CD4-positive, alpha-beta T cell (primary cell): ENCODE data around the gene UBE2L6. TPM values are rescaled to one million over a fixed set of nuclear protein-coding genes. Genes with fewer than 3 reads are reported as not detected.

Experiments used
- ATAC-seq: fragments of 200-7000 bp; cut with Tn5 transposase; one replicate; pipeline ENCODE4 v1.10.0; 2022; ENCODE audit warnings: mild to moderate bottlenecking; ENCODE audit not compliant: poor library complexity
- CTCF ChIA-PET: fragments of 350-600 bp; sonication (Branson Sonifier 250); formaldehyde crosslinking; loops from one replicate; lab custom pipeline; 2021; ENCODE audit warnings: antibody characterized with exemption, inconsistent platforms; lab: Charles Lee
- POLR2A ChIA-PET: fragments of 350-600 bp; sonication (Branson Sonifier 250); formaldehyde crosslinking; loops from one replicate; lab custom pipeline; 2021; ENCODE audit warnings: antibody characterized with exemption, inconsistent platforms; lab: Charles Lee
- DNase-seq, 14 experiments: peaks; one replicate each; pipeline ENCODE4 v3.0.0-alpha.2; 2013 to 2020; ENCODE audit warnings: mixed read lengths in 2 of 14
- H3K27ac ChIP-seq, 2 donors: one replicate each; pipeline versions ENCODE4 v1.5.1 to v1.7.0; 2013; ENCODE audit warnings: low read length in 2 of 2, low read depth in 1 of 2, mild to moderate bottlenecking in 1 of 2
- H3K27me3 ChIP-seq, 2 experiments: 1 replicate in 1 of 2; 2 replicates in 1 of 2; pipeline versions ENCODE4 v1.6.1 to v1.7.0; 2013; ENCODE audit warnings: low read length in 2 of 2, control low read depth in 1 of 2, mild to moderate bottlenecking in 1 of 2, moderate library complexity in 1 of 2; ENCODE audit not compliant: insufficient read depth in 2 of 2, control insufficient read depth in 1 of 2
- H3K36me3 ChIP-seq: one replicate; pipeline ENCODE4 v1.6.1; 2013; ENCODE audit warnings: low read length, control low read depth; ENCODE audit not compliant: insufficient read depth
- H3K4me1 ChIP-seq: one replicate; pipeline ENCODE4 v1.6.1; 2013; ENCODE audit warnings: low read length, control low read depth; ENCODE audit not compliant: insufficient read depth
- H3K4me3 ChIP-seq: one replicate; pipeline ENCODE4 v1.5.1; 2013; ENCODE audit warnings: mild to moderate bottlenecking, low read length, moderate library complexity
- H3K9me3 ChIP-seq, 2 experiments: 1 replicate in 1 of 2; 2 replicates in 1 of 2; pipeline versions ENCODE4 v1.6.1 to v1.7.0; 2013; ENCODE audit warnings: low read length in 2 of 2, mild to moderate bottlenecking in 2 of 2, control low read depth in 1 of 2, moderate library complexity in 1 of 2; ENCODE audit not compliant: control insufficient read depth in 1 of 2, insufficient read depth in 1 of 2
- H3K27ac Mint-ChIP-seq: one replicate; pipeline ENCODE4 v1.8.0; 2020; ENCODE audit warnings: mixed read lengths
- H3K27me3 Mint-ChIP-seq: one replicate; pipeline ENCODE4 v1.8.0; 2021; ENCODE audit warnings: mixed read lengths
- H3K36me3 Mint-ChIP-seq: one replicate; pipeline ENCODE4 v1.8.0; 2021; ENCODE audit warnings: low read depth, mixed read lengths
- H3K4me1 Mint-ChIP-seq: one replicate; pipeline ENCODE4 v1.8.0; 2021; ENCODE audit warnings: low read depth, mixed read lengths
- H3K4me3 Mint-ChIP-seq: one replicate; pipeline ENCODE4 v1.8.0; 2020; ENCODE audit warnings: mild to moderate bottlenecking, mixed read lengths
- H3K9me3 Mint-ChIP-seq: one replicate; pipeline ENCODE4 v1.8.0; 2020; ENCODE audit warnings: mixed read lengths
- CTCF ChIP-seq: fragments of 200-600 bp; IDR thresholded peaks from one replicate; pipeline ENCODE4 v1.8.0; 2022; ENCODE audit warnings: antibody characterized with exemption, mild to moderate bottlenecking
- intact Hi-C, 2 experiments: fragments of 100-400 bp; cut with DNase I in 1 of 2; cut with micrococcal nuclease in 1 of 2; formaldehyde crosslinking; loops; one replicate each; pipeline versions ENCODE4 v1.15.1 to v1.9.0; 2023 to 2025; cut with DNase I, micrococcal nuclease
- total RNA-seq, 174 experiments: library from RNA in 2 of 174; stranded (reverse) in 2 of 174; gene quantifications; one replicate each; pipeline ENCODE4 v1.2.3 and lab custom pipeline; 2021 to 2026

The UBE2L6 gene
- total RNA-seq, 2 experiments from 2014 or later = 35.0 to 36.2 TPM

GRCh38 chr11:57566005-57566904 is 1.2 kb downstream of the UBE2L6 start:
- ATAC-seq = peak; percentile 37
- H3K27ac Mint-ChIP-seq = peak overlapping the region; percentile 92
- Histone ChIP-seq H3K4me3 (peak overlapping the region; percentile 95), H3K36me3 (peaks cover 14% of the 10 kb centered on the region), H3K27me3 (no peaks in the 10 kb centered on the region), H3K27ac (peak overlapping the region; percentile 80 to 82), H3K9me3 (no peaks in the 10 kb centered on the region), H3K4me1 (peaks cover 41% of the 10 kb centered on the region)
- peak in 6 of 14 experiments; percentile 20 to 79 (median 54) for DNase-seq
- CTCF ChIA-PET = interaction anchor here (1.2 to 2.5 kb wide), 2 partner anchors 35 to 86 kb away, joined by 3 to 14 read pairs; partner anchors contain the start of gene TIMM10
- POLR2A ChIA-PET = interaction anchor here (2.2 to 3.5 kb wide), 3 partner anchors 74 to 100 kb away, joined by 10 to 34 read pairs (median 13); no protein-coding TSS in a partner anchor
- no peak for TF ChIP-seq CTCF
- intact Hi-C loops = loop anchor here (2.0 to 10.0 kb wide), 5 partner anchors 35 to 1571 kb away; partner anchors contain the start of gene TIMM10 (in 2 of the 2)
- H3K27me3 Mint-ChIP-seq = no peaks in the 10 kb centered on the region
- H3K4me1 Mint-ChIP-seq = peaks cover 59% of the 10 kb centered on the region
- peak overlapping the region; percentile 96 for H3K4me3 Mint-ChIP-seq
- peaks cover 39% of the 10 kb centered on the region for H3K36me3 Mint-ChIP-seq
- no peaks in the 10 kb centered on the region for H3K9me3 Mint-ChIP-seq

- Mint-ChIP-seq H3K36me3 (peaks cover 64% of the 10 kb centered on the region), H3K27ac (peak overlapping the region; percentile 70), H3K4me1 (peaks cover 57% of the 10 kb centered on the region), H3K27me3 (no peaks in the 10 kb centered on the region), H3K9me3 (no peaks in the 10 kb centered on the region), H3K4me3 (peak overlapping the region; percentile 54)
- intact Hi-C loops = loop anchor here in 1 of 2 experiments (10.0 kb wide), 1 partner anchor 962 kb away; no protein-coding TSS in a partner anchor
- POLR2A ChIA-PET = no interaction called here
- Histone ChIP-seq H3K36me3 (peaks cover 46% of the 10 kb centered on the region), H3K27ac (no peak overlapping the region), H3K9me3 (no peaks in the 10 kb centered on the region), H3K4me1 (peaks cover 36% of the 10 kb centered on the region), H3K4me3 (no peak overlapping the region), H3K27me3 (no peaks in the 10 kb centered on the region)
- CTCF ChIA-PET = interaction anchor here (1.5 kb wide), 1 partner anchor 82 kb away, joined by 5 read pairs; no protein-coding TSS in a partner anchor
- ATAC-seq (no peak), DNase-seq (no peak)
- TF ChIP-seq CTCF = no peak
Observed at GRCh38 chr11:57562596-57562995, 4.9 kb downstream of the UBE2L6 start.

- Mint-ChIP-seq H3K9me3 (no peaks in the 10 kb centered on the region), H3K27ac (no peak overlapping the region), H3K27me3 (no peaks in the 10 kb centered on the region), H3K4me1 (peaks cover 40% of the 10 kb centered on the region), H3K36me3 (peaks cover 73% of the 10 kb centered on the region), H3K4me3 (no peak overlapping the region)
- intact Hi-C loops = loop anchor here in 1 of 2 experiments (10.0 kb wide), 1 partner anchor 965 kb away; no protein-coding TSS in a partner anchor
- ChIA-PET CTCF (interaction anchor here (0.7 to 1.7 kb wide), 2 partner anchors 8 to 133 kb away, joined by 3 to 6 read pairs; partner anchors contain the start of gene UBE2L6), POLR2A (no interaction called here)
- no peak for TF ChIP-seq CTCF
- no peak for ATAC-seq
- H3K4me3 ChIP-seq = no peak overlapping the region
- no peaks in the 10 kb centered on the region for H3K9me3 ChIP-seq
- peaks cover 70% of the 10 kb centered on the region for H3K36me3 ChIP-seq
- no peaks in the 10 kb centered on the region for H3K27me3 ChIP-seq
- DNase-seq = no peak
- H3K27ac ChIP-seq = no peak overlapping the region
- peaks cover 24% of the 10 kb centered on the region for H3K4me1 ChIP-seq
Observed at GRCh38 chr11:57560146-57560545, 7.3 kb downstream of the UBE2L6 start.
